IMR-90 (cell line): ENCODE results near the gene KRT76. TPM values are rescaled to one million over a fixed set of nuclear protein-coding genes. Genes with fewer than 3 reads are reported as not detected.

ENCODE experiments used
- ATAC-seq: fragments of 200-7000 bp; cut with Tn5 transposase; 2 replicates; pipeline ENCODE4 v1.9.1; 2020; ENCODE audit warnings: low read depth, mild to moderate bottlenecking, moderate library complexity
- BruUV-seq: library from RNA; stranded (reverse); fragments of 400-500 nt; replicated peaks from 2 replicates; lab custom pipeline; 2021; lab: Mats Ljungman, UMichigan
- CTCF ChIA-PET: fragments of 300-600 bp; formaldehyde crosslinking; extraction: SDS; loops from one replicate; lab custom pipeline; 2021; ENCODE audit warnings: antibody characterized with exemption; lab: Yijun Ruan, JAX
- POLR2A ChIA-PET: fragments of 300-600 bp; sonication (Branson Sonifier 250); formaldehyde crosslinking; loops from one replicate; lab custom pipeline; 2022; ENCODE audit warnings: antibody characterized with exemption; ENCODE audit not compliant: unreplicated experiment; lab: Charles Lee
- DNase-seq: peaks from one replicate; pipeline ENCODE4 v3.0.0; 2013
- H2AFZ ChIP-seq: replicated peaks from 2 replicates; pipeline ENCODE3; 2013; ENCODE audit warnings: low read length, mild to moderate bottlenecking; ENCODE audit not compliant: poor library complexity
- H2AK5ac ChIP-seq: 2 replicates; pipeline ENCODE4 v1.6.1; 2013; ENCODE audit warnings: low read depth, low read length, inconsistent platforms
- H2AK9ac ChIP-seq: replicated peaks from 2 replicates; pipeline ENCODE3; 2013; ENCODE audit warnings: mild to moderate bottlenecking, low read depth, low read length, moderate library complexity; ENCODE audit not compliant: poor library complexity
- H2BK120ac ChIP-seq: 2 replicates; pipeline ENCODE4 v1.6.1; 2013; ENCODE audit warnings: low read depth, low read length, inconsistent platforms
- H2BK15ac ChIP-seq: 3 replicates; pipeline ENCODE4 v1.6.1; 2013; ENCODE audit warnings: low read depth, low read length, inconsistent platforms
- H2BK20ac ChIP-seq: 2 replicates; pipeline ENCODE4 v1.6.1; 2013; ENCODE audit warnings: low read depth, mild to moderate bottlenecking, inconsistent platforms, low read length, moderate library complexity
- H2BK5ac ChIP-seq: 2 replicates; pipeline ENCODE4 v1.6.1; 2013; ENCODE audit warnings: mild to moderate bottlenecking, low read depth, low read length, inconsistent platforms; ENCODE audit not compliant: poor library complexity, severe bottlenecking
- H3K14ac ChIP-seq: replicated peaks from 2 replicates; pipeline ENCODE4 v1.6.1; 2013; ENCODE audit warnings: low read depth, low read length, inconsistent platforms
- H3K18ac ChIP-seq: 2 replicates; pipeline ENCODE4 v1.6.1; 2013; ENCODE audit warnings: low read depth, low read length, control low read depth
- H3K23ac ChIP-seq: 2 replicates; pipeline ENCODE4 v1.6.1; 2013; ENCODE audit warnings: low read depth, low read length, inconsistent platforms
- H3K27ac ChIP-seq: 2 replicates; pipeline ENCODE4 v1.5.1; 2013; ENCODE audit warnings: mild to moderate bottlenecking, control low read depth, low read length; ENCODE audit not compliant: insufficient read depth
- H3K27me3 ChIP-seq: 2 replicates; pipeline ENCODE4 v1.6.1; 2013; ENCODE audit warnings: low read length; ENCODE audit not compliant: control insufficient read depth, insufficient read depth
- H3K36me3 ChIP-seq: 2 replicates; pipeline ENCODE4 v1.6.1; 2013; ENCODE audit warnings: low read length, mixed read lengths; ENCODE audit not compliant: control insufficient read depth, insufficient read depth
- H3K4ac ChIP-seq: 2 replicates; pipeline ENCODE4 v1.6.1; 2013; ENCODE audit warnings: low read depth, low read length, inconsistent platforms
- H3K4me1 ChIP-seq: 2 replicates; pipeline ENCODE4 v1.6.1; 2013; ENCODE audit warnings: low read length, mixed read lengths; ENCODE audit not compliant: control insufficient read depth, insufficient read depth
- H3K4me2 ChIP-seq: 2 replicates; pipeline ENCODE4 v1.6.1; 2013; ENCODE audit warnings: low read depth, mild to moderate bottlenecking, control low read depth, low read length, moderate library complexity
- H3K4me3 ChIP-seq: 2 replicates; pipeline ENCODE4 v1.5.1; 2013; ENCODE audit warnings: low read depth, mild to moderate bottlenecking, control low read depth, low read length, moderate library complexity; ENCODE audit not compliant: insufficient read depth
- H3K56ac ChIP-seq: 2 replicates; pipeline ENCODE4 v1.6.1; 2013; ENCODE audit warnings: low read length, inconsistent platforms; ENCODE audit not compliant: insufficient read depth; ENCODE audit errors: extremely low read depth
- H3K79me1 ChIP-seq, 2 experiments: 2 replicates each; pipeline ENCODE4 v1.6.1; 2013; ENCODE audit warnings: low read length in 2 of 2, inconsistent platforms in 1 of 2, low read depth in 1 of 2
- H3K9ac ChIP-seq: 2 replicates; pipeline ENCODE4 v1.6.1; 2013; ENCODE audit warnings: low read depth, low read length, control low read depth
- H3K9me1 ChIP-seq: 2 replicates; pipeline ENCODE4 v1.6.1; 2013; ENCODE audit warnings: low read length, inconsistent platforms; ENCODE audit not compliant: insufficient read depth
- H3K9me3 ChIP-seq: 2 replicates; pipeline ENCODE4 v1.6.1; 2013; ENCODE audit warnings: low read length; ENCODE audit not compliant: control insufficient read depth, insufficient read depth
- H4K20me1 ChIP-seq: 2 replicates; pipeline ENCODE4 v1.6.1; 2013; ENCODE audit warnings: low read length, inconsistent platforms; ENCODE audit not compliant: insufficient read depth
- H4K5ac ChIP-seq: 2 replicates; pipeline ENCODE4 v1.6.1; 2013; ENCODE audit warnings: mild to moderate bottlenecking, low read depth, low read length, control low read depth
- H4K8ac ChIP-seq, 2 experiments: 2 replicates each; pipeline ENCODE4 v1.6.1; 2013; ENCODE audit warnings: low read depth in 2 of 2, low read length in 2 of 2, control low read depth in 1 of 2, inconsistent platforms in 1 of 2
- H4K91ac ChIP-seq: 2 replicates; pipeline ENCODE4 v1.6.1; 2013; ENCODE audit warnings: low read depth, low read length, inconsistent platforms; ENCODE audit not compliant: insufficient read depth
- FOS ChIP-seq: fragments of 150-350 bp; IDR thresholded peaks from 2 replicates; pipeline ENCODE4 v1.6.1; 2016; ENCODE audit warnings: low read depth, low read length
- MAFK ChIP-seq: IDR thresholded peaks from 2 replicates; pipeline ENCODE4 v1.6.1; 2012; ENCODE audit warnings: low read depth, low read length, improper control_type of control experiment
- SMC3 ChIP-seq: fragments of 150-350 bp; IDR thresholded peaks from 2 replicates; pipeline ENCODE4 v1.6.1; 2016; ENCODE audit warnings: low read depth, mild to moderate bottlenecking, antibody characterized with exemption, low read length, moderate library complexity
- WGBS, 2 experiments: methylation state at CpG; one replicate each; pipeline versions ENCODE4 v1.1.5 to v1.1.7; 2013; ENCODE audit warnings: missing lambda C conversion rate in 2 of 2; ENCODE audit not compliant: insufficient read length in 1 of 2; ENCODE audit errors: extremely low coverage in 2 of 2; 5-methylcytosine and 5-hydroxymethylcytosine counted together
- dilution Hi-C: fragments of 300-500 bp; cut with HindIII; formaldehyde crosslinking; loops from one replicate; pipeline ENCODE4 v1.14.3; 2018; ENCODE audit warnings: low sequenced_read_pairs; ENCODE audit not compliant: unreplicated experiment
- in situ Hi-C: fragments of 300-500 bp; cut with MboI; formaldehyde crosslinking; loops from 3 replicates; pipeline ENCODE4 v1.14.3; 2019; ENCODE audit warnings: low sequenced_read_pairs, inconsistent platforms, mixed read lengths
- intact Hi-C: fragments of 100-400 bp; cut with micrococcal nuclease; formaldehyde crosslinking; loops from 2 replicates; pipeline ENCODE4 v1.10.0; 2022
- polyA plus RNA-seq, 3 experiments: library from polyadenylated mRNA; depleted of rRNA; stranded (reverse); fragments of >200 nt; gene quantifications; 2 replicates each; pipeline ENCODE4 v1.2.3, GENCODE V29; 2012; ENCODE audit warnings: low replicate concordance in 1 of 3
- total RNA-seq: library from RNA; depleted of rRNA; stranded (reverse); fragments of >200 nt; gene quantifications from 2 replicates; pipeline ENCODE4 v1.2.3, GENCODE V29; 2012

Gene KRT76
- total and polyA plus RNA-seq, 2 of the 4 experiments (the other 2 are of a cell fraction): not detected

- H3K18ac ChIP-seq: no peak overlapping the region
- H3K9ac ChIP-seq: no peak overlapping the region
- BruUV-seq: no TSS peak
- no peak overlapping the region for H2BK120ac ChIP-seq
- no peak overlapping the region for H2BK15ac ChIP-seq
- H4K20me1 ChIP-seq: no peaks in the 10 kb centered on the region
- no peak overlapping the region for H2AFZ ChIP-seq
- H3K4ac ChIP-seq: no peak overlapping the region
- no peak overlapping the region for H3K56ac ChIP-seq
- ChIA-PET CTCF (no interaction called here), POLR2A (no interaction called here)
- no CpG with 5 or more reads among the region's 6 CpGs for WGBS, 2 experiments
- H3K36me3 ChIP-seq: no peaks in the 10 kb centered on the region
- H4K5ac ChIP-seq: no peak overlapping the region
- no peak overlapping the region for H4K91ac ChIP-seq
- dilution Hi-C loops (no loop called here), in situ Hi-C loops (no loop called here), intact Hi-C loops (no loop called here)
- H2AK9ac ChIP-seq: no peak overlapping the region
- DNase-seq (no peak), ATAC-seq (no peak)
- no peak overlapping the region for H3K14ac ChIP-seq
- H3K27me3 ChIP-seq: peaks cover 49% of the 10 kb centered on the region
- no peak overlapping the region for H3K27ac ChIP-seq
- TF ChIP-seq SMC3 (no peak), FOS (no peak), MAFK (no peak)
- H3K4me2 ChIP-seq: no peak overlapping the region
- H2BK5ac ChIP-seq: no peak overlapping the region
- H3K79me1 ChIP-seq: no peaks in the 10 kb centered on the region
- no peak overlapping the region for H2AK5ac ChIP-seq
- H3K9me3 ChIP-seq: no peaks in the 10 kb centered on the region
- H2BK20ac ChIP-seq: no peak overlapping the region
- no peaks in the 10 kb centered on the region for H3K9me1 ChIP-seq
- H3K4me1 ChIP-seq: no peaks in the 10 kb centered on the region
- no peak overlapping the region for H4K8ac ChIP-seq
- H3K4me3 ChIP-seq: no peak overlapping the region
- no peak overlapping the region for H3K23ac ChIP-seq
These were observed 11.2 kb upstream of the KRT76 start for GRCh38 chr12:52788192-52788875.
